ENCODE measurements around the gene FXYD1. TPM values are rescaled to one million over a fixed set of nuclear protein-coding genes. Genes with fewer than 3 reads are reported as not detected.

Gene FXYD1
- total and polyA plus RNA-seq, 2 of the 8 experiments (the other 6 are each of a cell fraction or from before 2014, with no cell fraction given) = 1.6 to 8.1 TPM

DNA sequence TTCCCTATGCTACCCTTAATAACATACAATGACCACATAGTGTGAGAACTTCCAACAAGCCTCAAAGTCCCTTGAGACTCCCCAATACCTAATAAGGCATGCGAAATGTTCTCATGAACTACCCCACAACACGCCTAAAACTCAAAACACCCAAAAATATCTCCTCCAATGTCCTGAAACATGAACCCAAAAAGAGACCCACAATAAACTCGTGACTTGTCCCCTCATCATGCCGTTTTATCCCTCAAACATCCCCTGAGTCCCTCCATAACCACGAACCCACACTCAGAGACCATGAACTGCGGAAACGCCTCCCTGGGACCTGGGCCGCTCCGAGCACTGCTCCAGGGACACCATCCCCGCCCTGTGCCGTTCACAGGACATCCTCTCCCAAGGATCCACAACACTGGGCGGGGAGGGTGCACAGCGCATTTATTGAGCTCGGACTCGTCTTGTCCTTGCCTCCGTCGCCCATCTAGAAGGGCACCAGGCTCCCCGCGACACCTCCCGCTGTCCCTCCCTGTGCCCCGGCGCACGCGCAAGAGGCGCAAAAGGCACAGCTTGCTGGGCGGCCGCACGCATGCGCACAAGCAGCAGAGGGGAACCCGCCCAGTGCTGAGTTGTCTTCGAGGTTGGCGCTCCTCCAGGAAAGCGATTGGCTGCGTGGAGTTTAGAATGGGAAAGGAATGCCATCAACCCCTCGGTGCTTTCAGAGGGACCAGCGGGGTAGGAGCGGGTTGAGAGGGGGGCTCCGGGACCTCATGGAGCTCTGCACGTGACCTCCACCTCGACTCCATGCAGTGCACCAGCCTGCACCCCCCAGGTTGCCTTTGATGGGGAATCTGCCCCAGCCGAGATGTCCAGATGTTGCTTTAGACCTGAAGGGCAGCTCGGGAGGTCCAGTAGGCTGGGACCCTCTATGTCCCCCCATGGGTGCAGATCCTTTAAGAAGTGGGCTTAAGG lies 14.2 kb upstream of the FXYD1 start:
- Histone ChIP-seq H3K27me3 (replicated peaks in 1 of 4; ENCODE audit: control insufficient read depth in 3 of 4, extremely low read depth in 1 of 4, insufficient read depth in 3 of 4, low read length in 3 of 4) (no peaks in the 10 kb centered on the region; a peak in 1 of 7 replicates), H3K79me2 (ENCODE audit: control insufficient read depth in 1 of 2, insufficient read depth in 2 of 2, low read length in 2 of 2) (no peaks in the 10 kb centered on the region), H3K18ac (ENCODE audit: extremely low read depth, low read length) (no peak overlapping the region), H3K23ac (ENCODE audit: insufficient read length) (no peak overlapping the region), H3K56ac (replicated peaks; ENCODE audit: insufficient read length, low read depth, low read length) (no peak overlapping the region), H3K14ac (ENCODE audit: insufficient read length) (no peak overlapping the region), H3K36me3 (ENCODE audit: control insufficient read depth in 2 of 4, insufficient read depth in 4 of 4, low read length in 3 of 4) (no peaks in the 10 kb centered on the region), H2AK5ac (ENCODE audit: low read depth, low read length) (peak overlapping the region; percentile 28; the same call in 1 of the 2 replicates), H3K4me3 (ENCODE audit: extremely low read depth in 1 of 4, insufficient read depth in 2 of 4, low read depth in 3 of 4, low read length in 4 of 4) (peak overlapping the region in 1 of 4 experiments; percentile 16; a peak in 1 of 8 replicates), H4K91ac (replicated peaks; ENCODE audit: insufficient read length, low read length) (peak overlapping the region; percentile 27), H3K9me3 (ENCODE audit: insufficient read depth in 2 of 2, low read depth in 1 of 2, low read length in 1 of 2) (no peaks in the 10 kb centered on the region), H2BK20ac (ENCODE audit: low read length) (0 out of 2 replicates have a peak overlapping the region, but pooled peaks have one; percentile 32), H2BK120ac (replicated peaks; ENCODE audit: low read depth, low read length) (no peak overlapping the region), H3K9ac (replicated peaks in 1 of 4; ENCODE audit: extremely low read depth in 1 of 4, low read depth in 3 of 4, low read length in 3 of 4) (no peak overlapping the region), H2BK5ac (ENCODE audit: low read depth, low read length) (peak overlapping the region; percentile 32; the same call in 1 of the 2 replicates), H3K27ac (ENCODE audit: low read depth, low read length) (no peak overlapping the region; the same call in 1 of the 2 replicates), H2AFZ (ENCODE audit: low read length) (no peak overlapping the region), H2BK15ac (ENCODE audit: low read length) (no peak overlapping the region), H3K23me2 (ENCODE audit: low read depth, low read length) (no peaks in the 10 kb centered on the region), H3K79me1 (ENCODE audit: low read depth, low read length) (no peaks in the 10 kb centered on the region), H3K4me2 (ENCODE audit: insufficient read depth in 1 of 2, low read depth in 2 of 2, low read length in 2 of 2) (peak overlapping the region in 1 of 2 experiments; percentile 56; a peak in 1 of 4 replicates), H3K4me1 (replicated peaks in 1 of 4; ENCODE audit: control insufficient read depth in 3 of 4, insufficient read depth in 4 of 4, low read length in 3 of 4) (peaks cover 2 to 11% (median 6%) of the 10 kb centered on the region in 4 experiments; a peak in 5 of 7 replicates), H4K5ac (ENCODE audit: insufficient read length, low read depth, low read length) (no peak overlapping the region), H4K8ac (ENCODE audit: extremely low read depth, insufficient read depth, low read length) (peak overlapping the region; percentile 19; the same call in 1 of the 2 replicates), H4K20me1 (replicated peaks in 1 of 2; ENCODE audit: control insufficient read depth in 1 of 2, insufficient read depth in 2 of 2, low read length in 2 of 2) (no peaks in the 10 kb centered on the region), H3K4ac (replicated peaks; ENCODE audit: insufficient read length, low read depth, low read length) (no peak overlapping the region), H2BK12ac (ENCODE audit: low read depth, low read length) (peak overlapping the region; percentile 84; the same call in 1 of the 2 replicates)
- DNase-seq (ENCODE audit: low read depth in 1 of 2, low spot score in 2 of 2) (no peak), FAIRE-seq (no peak)
- 85 to 100% methylated on average over 1 to 42 of the region's 42 CpGs for WGBS, 2 experiments (ENCODE audit: extremely low coverage in 1 of 2, insufficient coverage in 1 of 2, insufficient read length in 1 of 2, insufficient replicate concordance in 2 of 2, low coverage in 1 of 2, low lambda C conversion rate in 2 of 2, missing lambda C conversion rate in 1 of 2)
- ChIA-PET POLR2A (ENCODE audit: partially characterized antibody) (interaction anchor here (0.6 to 1.9 kb wide), 5 partner anchors 10 to 124 kb away, joined by 3 to 5 read pairs (median 3); partner anchors contain the start of gene FXYD5), CTCF (ENCODE audit: partially characterized antibody) (interaction anchor here (1.1 to 4.6 kb wide), 5 partner anchors 9 to 58 kb away, joined by 3 to 41 read pairs (median 6); partner anchors contain the start of genes FXYD3 and LGI4)
- TF ChIP-seq JUND (IDR thresholded peaks at IDR 0.05; ENCODE audit: low read length) (no peak), RAD21 (IDR thresholded peaks at IDR 0.05 in 1 of 2, conservative IDR thresholded peaks at IDR 0.05 in 1 of 2; ENCODE audit: low read depth in 2 of 2, low read length in 2 of 2) (no peak), HDAC2 (IDR thresholded peaks at IDR 0.05; ENCODE audit: borderline replicate concordance in 1 of 2, low read depth in 2 of 2, low read length in 2 of 2) (no peak), SAP30 (IDR thresholded peaks at IDR 0.05; ENCODE audit: insufficient read depth, insufficient replicate concordance, low read length) (no peak), TAF7 (optimal IDR thresholded peaks at IDR 0.05; ENCODE audit: borderline replicate concordance, low read depth, low read length) (no peak), YY1 (IDR thresholded peaks at IDR 0.05; ENCODE audit: low read depth, low read length) (no peak), POU5F1 (IDR thresholded peaks at IDR 0.05; ENCODE audit: low read depth, low read length) (no peak), BCL11A (IDR thresholded peaks at IDR 0.05; ENCODE audit: low read depth in 2 of 2, low read length in 2 of 2) (no peak)
- TF ChIP-seq, protein P1, sequence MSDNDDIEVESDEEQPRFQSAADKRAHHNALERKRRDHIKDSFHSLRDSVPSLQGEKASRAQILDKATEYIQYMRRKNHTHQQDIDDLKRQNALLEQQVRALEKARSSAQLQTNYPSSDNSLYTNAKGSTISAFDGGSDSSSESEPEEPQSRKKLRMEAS (IDR thresholded peaks at IDR 0.05) = no peak

Measured in H1 (cell line).